H1 (cell line): ENCODE results near the gene FRS2. TPM values are rescaled to one million over a fixed set of nuclear protein-coding genes. Genes with fewer than 3 reads are reported as not detected.

Experiments
- CTCF ChIA-PET: fragments of 300-600 bp; sonication (Branson Sonifier 250); formaldehyde crosslinking; loops from one replicate; lab custom pipeline; 2021; ENCODE audit not compliant: partially characterized antibody; lab: Charles Lee
- POLR2A ChIA-PET: fragments of 300-600 bp; sonication (Branson Sonifier 250); formaldehyde crosslinking; loops from one replicate; lab custom pipeline; 2021; ENCODE audit warnings: inconsistent platforms; ENCODE audit not compliant: partially characterized antibody; lab: Charles Lee
- DNase-seq, 2 experiments: peaks; one replicate each; pipeline versions ENCODE4 v3.0.0 to v3.0.0-alpha.2; 2010 to 2022; ENCODE audit warnings: low spot score in 2 of 2, low read depth in 1 of 2, mixed read lengths in 1 of 2
- FAIRE-seq: peaks from 2 replicates; lab custom pipeline; 2011; peaks lifted over from hg19 to GRCh38; lab: Jason Lieb, UNC
- H2AFZ ChIP-seq: 2 replicates; pipeline ENCODE4 v1.8.1; 2012; ENCODE audit warnings: low read length, inconsistent platforms
- H2AK5ac ChIP-seq: 2 replicates; pipeline ENCODE4 v1.6.1; 2013; ENCODE audit warnings: low read depth, low read length
- H2BK120ac ChIP-seq: replicated peaks from 2 replicates; pipeline ENCODE3; 2013; ENCODE audit warnings: low read depth, low read length, inconsistent platforms
- H2BK12ac ChIP-seq: 2 replicates; pipeline ENCODE4 v1.6.1; 2013; ENCODE audit warnings: low read depth, low read length
- H2BK15ac ChIP-seq: 2 replicates; pipeline ENCODE4 v1.6.1; 2013; ENCODE audit warnings: low read length
- H2BK20ac ChIP-seq: 2 replicates; pipeline ENCODE4 v1.6.1; 2013; ENCODE audit warnings: low read length
- H2BK5ac ChIP-seq: 2 replicates; pipeline ENCODE4 v1.6.1; 2013; ENCODE audit warnings: low read depth, low read length
- H3K14ac ChIP-seq: 2 replicates; pipeline ENCODE4 v1.6.1; 2013; ENCODE audit warnings: inconsistent platforms; ENCODE audit not compliant: insufficient read length
- H3K18ac ChIP-seq: 2 replicates; pipeline ENCODE4 v1.6.1; 2013; ENCODE audit warnings: low read length; ENCODE audit errors: extremely low read depth
- H3K23ac ChIP-seq: 2 replicates; pipeline ENCODE4 v1.6.1; 2013; ENCODE audit warnings: inconsistent platforms; ENCODE audit not compliant: insufficient read length
- H3K23me2 ChIP-seq: 2 replicates; pipeline ENCODE4 v1.6.1; 2013; ENCODE audit warnings: low read depth, low read length
- H3K27ac ChIP-seq: 2 replicates; pipeline ENCODE4 v1.6.1; 2011; ENCODE audit warnings: low read depth, low read length, inconsistent platforms
- H3K27me3 ChIP-seq, 4 experiments: replicated peaks in 1 of 4; 1 replicate in 1 of 4; 2 replicates in 3 of 4; pipeline versions ENCODE4 v1.6.1 to v1.8.1; 2011 to 2013; ENCODE audit warnings: low read length in 3 of 4, mild to moderate bottlenecking in 3 of 4, inconsistent platforms in 2 of 4, mixed read lengths in 2 of 4, moderate library complexity in 1 of 4; ENCODE audit not compliant: control insufficient read depth in 3 of 4, insufficient read depth in 3 of 4; ENCODE audit errors: extremely low read depth in 1 of 4
- H3K36me3 ChIP-seq, 4 experiments: 2 replicates each; pipeline versions ENCODE4 v1.6.1 to v1.8.1; 2011 to 2013; ENCODE audit warnings: mild to moderate bottlenecking in 4 of 4, low read length in 3 of 4, moderate library complexity in 2 of 4, control low read depth in 1 of 4, inconsistent platforms in 1 of 4; ENCODE audit not compliant: insufficient read depth in 4 of 4, control insufficient read depth in 2 of 4
- H3K4ac ChIP-seq: replicated peaks from 2 replicates; pipeline ENCODE3; 2013; ENCODE audit warnings: low read length, low read depth, mixed read lengths, inconsistent platforms; ENCODE audit not compliant: insufficient read length
- H3K4me1 ChIP-seq, 4 experiments: replicated peaks in 1 of 4; 1 replicate in 1 of 4; 2 replicates in 3 of 4; pipeline versions ENCODE4 v1.6.1 to v1.8.1; 2011 to 2013; ENCODE audit warnings: low read length in 3 of 4, inconsistent platforms in 2 of 4, mixed read lengths in 1 of 4; ENCODE audit not compliant: insufficient read depth in 4 of 4, control insufficient read depth in 3 of 4
- H3K4me2 ChIP-seq, 2 experiments: 2 replicates each; pipeline versions ENCODE4 v1.6.1 to v1.8.1; 2011 to 2013; ENCODE audit warnings: low read depth in 2 of 2, low read length in 2 of 2, control low read depth in 1 of 2, inconsistent platforms in 1 of 2, mild to moderate bottlenecking in 1 of 2; ENCODE audit not compliant: insufficient read depth in 1 of 2
- H3K4me3 ChIP-seq, 4 experiments: fragments of 200-600, 300-600 bp in 1 of 4; sonication (generic), shearing (Covaris generic), sonication (Bioruptor Twin) in 1 of 4; 2 replicates each; pipeline versions ENCODE4 v1.5.1 to v1.8.1; 2011 to 2016; ENCODE audit warnings: low read length in 4 of 4, low read depth in 3 of 4, control low read depth in 2 of 4, inconsistent platforms in 2 of 4, mild to moderate bottlenecking in 2 of 4, mixed read lengths in 1 of 4, moderate library complexity in 1 of 4; ENCODE audit not compliant: insufficient read depth in 2 of 4; ENCODE audit errors: extremely low read depth in 1 of 4
- H3K56ac ChIP-seq: replicated peaks from 2 replicates; pipeline ENCODE3; 2013; ENCODE audit warnings: low read depth, mild to moderate bottlenecking, mixed read lengths, low read length, inconsistent platforms; ENCODE audit not compliant: insufficient read length
- H3K79me1 ChIP-seq: 2 replicates; pipeline ENCODE4 v1.6.1; 2013; ENCODE audit warnings: low read depth, low read length, control low read depth
- H3K79me2 ChIP-seq, 2 experiments: 2 replicates each; pipeline versions ENCODE4 v1.6.1 to v1.8.1; 2012 to 2013; ENCODE audit warnings: low read length in 2 of 2, mild to moderate bottlenecking in 2 of 2, inconsistent platforms in 1 of 2; ENCODE audit not compliant: insufficient read depth in 2 of 2, control insufficient read depth in 1 of 2
- H3K9ac ChIP-seq, 4 experiments: replicated peaks in 1 of 4; 1 replicate in 1 of 4; 2 replicates in 3 of 4; pipeline versions ENCODE4 v1.6.1 to v1.8.1; 2011 to 2013; ENCODE audit warnings: low read depth in 3 of 4, low read length in 3 of 4, control low read depth in 2 of 4, mild to moderate bottlenecking in 2 of 4, moderate library complexity in 2 of 4, inconsistent platforms in 1 of 4; ENCODE audit errors: extremely low read depth in 1 of 4
- H3K9me3 ChIP-seq, 2 experiments: 2 replicates each; pipeline versions ENCODE4 v1.6.1 to v1.8.1; 2012 to 2013; ENCODE audit warnings: mild to moderate bottlenecking in 2 of 2, moderate library complexity in 2 of 2, control low read depth in 1 of 2, inconsistent platforms in 1 of 2, low read depth in 1 of 2, low read length in 1 of 2, mixed read lengths in 1 of 2; ENCODE audit not compliant: insufficient read depth in 2 of 2
- H4K20me1 ChIP-seq, 2 experiments: replicated peaks in 1 of 2; 2 replicates each; pipeline versions ENCODE3 to v1.8.1; 2011 to 2013; ENCODE audit warnings: inconsistent platforms in 2 of 2, low read length in 2 of 2, mild to moderate bottlenecking in 1 of 2; ENCODE audit not compliant: insufficient read depth in 2 of 2, control insufficient read depth in 1 of 2
- H4K5ac ChIP-seq: 2 replicates; pipeline ENCODE4 v1.6.1; 2013; ENCODE audit warnings: low read length, low read depth, mixed read lengths, inconsistent platforms; ENCODE audit not compliant: insufficient read length
- H4K8ac ChIP-seq: 2 replicates; pipeline ENCODE4 v1.8.0; 2013; ENCODE audit warnings: mild to moderate bottlenecking, moderate library complexity, low read length, inconsistent platforms; ENCODE audit not compliant: insufficient read depth; ENCODE audit errors: extremely low read depth
- H4K91ac ChIP-seq: replicated peaks from 2 replicates; pipeline ENCODE3; 2013; ENCODE audit warnings: low read length, mixed read lengths, inconsistent platforms; ENCODE audit not compliant: insufficient read length
- CREB1 ChIP-seq: IDR thresholded peaks from 2 replicates; pipeline ENCODE4 v1.6.1; 2012; ENCODE audit warnings: inconsistent platforms
- EZH2 ChIP-seq: fragments of 200-600 bp; sonication (generic); IDR thresholded peaks from 2 replicates; pipeline ENCODE4 v1.7.1; 2012; ENCODE audit warnings: low read depth, mild to moderate bottlenecking, moderate library complexity, low read length, inconsistent platforms; ENCODE audit not compliant: severe bottlenecking
- FOSL1 ChIP-seq: IDR thresholded peaks from 2 replicates; pipeline ENCODE4 v1.6.1; 2011; ENCODE audit warnings: mild to moderate bottlenecking, low read depth, low read length, moderate library complexity; ENCODE audit not compliant: insufficient read depth
- GTF2F1 ChIP-seq: IDR thresholded peaks from 2 replicates; pipeline ENCODE4 v1.6.1; 2012; ENCODE audit warnings: low read depth, low read length, improper control_type of control experiment, borderline replicate concordance
- HDAC6 ChIP-seq: IDR thresholded peaks from one replicate; pipeline ENCODE4 v1.7.1; 2012; ENCODE audit warnings: low read depth, mild to moderate bottlenecking, inconsistent platforms, low read length, moderate library complexity
- JUN ChIP-seq: IDR thresholded peaks from 2 replicates; pipeline ENCODE4 v1.6.1; 2011; ENCODE audit warnings: low read depth, mild to moderate bottlenecking, improper control_type of control experiment, low read length
- KDM5A ChIP-seq: fragments of 200-600 bp; IDR thresholded peaks from 2 replicates; pipeline ENCODE4 v1.7.1; 2012; ENCODE audit warnings: mild to moderate bottlenecking, low read length, inconsistent platforms, mixed read lengths
- POLR2AphosphoS5 ChIP-seq: IDR thresholded peaks from 2 replicates; pipeline ENCODE4 v1.6.1; 2011; ENCODE audit warnings: low read depth, low read length
- RFX5 ChIP-seq: IDR thresholded peaks from 2 replicates; pipeline ENCODE4 v1.6.1; 2011; ENCODE audit warnings: low read depth, low read length, improper control_type of control experiment, borderline replicate concordance
- SUZ12 ChIP-seq: fragments of 200-600 bp; sonication (generic); IDR thresholded peaks from 2 replicates; pipeline ENCODE4 v1.6.1; 2012; ENCODE audit warnings: mild to moderate bottlenecking, inconsistent platforms, low read length, moderate library complexity, mixed read lengths
- WGBS, 2 experiments: shearing (Covaris generic) in 1 of 2; methylation state at CpG; one replicate each; pipeline versions ENCODE4 v1.1.6 to v1.1.7; 2013 to 2015; ENCODE audit warnings: low lambda C conversion rate in 2 of 2, mixed read lengths in 2 of 2, inconsistent platforms in 1 of 2, low coverage in 1 of 2, missing lambda C conversion rate in 1 of 2; ENCODE audit not compliant: insufficient replicate concordance in 2 of 2, insufficient coverage in 1 of 2, insufficient read length in 1 of 2; ENCODE audit errors: extremely low coverage in 1 of 2, missing lambda C conversion rate in 1 of 2; 5-methylcytosine and 5-hydroxymethylcytosine counted together
- polyA plus RNA-seq, 7 experiments: library from polyadenylated mRNA; depleted of rRNA in 3 of 7; stranded (reverse) in 5 of 7; unstranded in 2 of 7; fragments of >200 nt in 5 of 7; fragments of 200-250 nt in 2 of 7; gene quantifications; 1 replicate in 5 of 7; 2 replicates in 1 of 7; 4 replicates in 1 of 7; pipeline versions ENCODE4 v1.2.1 to v1.2.3, GENCODE V29; 2011 to 2013; ENCODE audit warnings: missing spikeins in 2 of 7, mixed read lengths in 2 of 7
- total RNA-seq: library from RNA; stranded (reverse); fragmentation: NEBNext Ultra II Directional; extraction: Animal tissue kit (Norgen Biotek cat#: 25700); gene quantifications from 2 replicates; pipeline ENCODE4 v1.2.1, GENCODE V29; 2021
- TF ChIP-seq, protein P1 (sequence below), 3 experiments: IDR thresholded peaks; 1 replicate in 2 of 3; 2 replicates in 1 of 3; pipeline versions ENCODE4 v1.5.1 to v1.6.1; 2011; ENCODE audit warnings: low read length in 3 of 3, mild to moderate bottlenecking in 3 of 3, inconsistent platforms in 2 of 3, low read depth in 1 of 3, moderate library complexity in 1 of 3; ENCODE audit not compliant: insufficient read depth in 1 of 3; ENCODE audit errors: control extremely low read depth in 1 of 3

Gene FRS2
- total and polyA plus RNA-seq, 2 of the 8 experiments (the other 6 are each of a cell fraction or from before 2014, with no cell fraction given) = 10.3 to 35.8 TPM

DNA sequence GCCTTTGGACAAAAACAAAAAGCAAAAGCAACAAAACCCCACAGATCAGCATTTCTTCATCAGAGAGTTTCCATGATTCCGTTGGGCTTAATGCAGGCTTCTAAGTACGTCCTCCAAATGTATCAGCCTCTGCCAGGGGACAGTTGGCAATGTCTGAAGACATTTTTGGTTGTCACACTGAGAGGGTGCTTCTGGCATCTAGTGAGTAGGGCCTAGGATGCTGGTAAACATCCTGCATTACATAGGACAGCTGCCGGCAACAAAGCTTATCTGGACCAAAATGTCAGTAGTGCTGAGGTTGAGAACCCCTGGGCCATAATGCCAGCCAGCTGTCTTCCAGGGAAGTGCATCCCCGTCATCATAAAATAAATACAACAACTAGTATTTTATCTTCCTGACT, 149.9 kb downstream of the FRS2 start:
- H3K18ac ChIP-seq = no peak overlapping the region
- H3K14ac ChIP-seq = no peak overlapping the region
- H3K36me3 ChIP-seq = no peaks in the 10 kb centered on the region
- H3K4ac ChIP-seq = no peak overlapping the region
- FAIRE-seq = no peak
- H2AFZ ChIP-seq = no peak overlapping the region
- WGBS, 2 experiments = 94% methylated on average over 4 of the region's 4 CpGs; no CpG with 5 or more reads in 1 of the 2 experiments
- H3K9ac ChIP-seq = no peak overlapping the region
- H2AK5ac ChIP-seq = no peak overlapping the region
- H3K27ac ChIP-seq = no peak overlapping the region
- no peak overlapping the region for H2BK5ac ChIP-seq
- ChIA-PET POLR2A (no interaction called here), CTCF (interaction anchor here (2.9 to 7.1 kb wide), 2 partner anchors 10 to 19 kb away, joined by 16 to 67 read pairs; no protein-coding TSS in a partner anchor)
- no peak overlapping the region for H3K23ac ChIP-seq
- no peak overlapping the region for H4K91ac ChIP-seq
- H3K79me2 ChIP-seq = no peaks in the 10 kb centered on the region
- H2BK15ac ChIP-seq = no peak overlapping the region
- no peak overlapping the region for H2BK120ac ChIP-seq
- H3K23me2 ChIP-seq = no peaks in the 10 kb centered on the region
- H3K4me2 ChIP-seq = no peak overlapping the region
- no peak overlapping the region for H2BK12ac ChIP-seq
- H3K9me3 ChIP-seq = no peaks in the 10 kb centered on the region
- H2BK20ac ChIP-seq = no peak overlapping the region
- no peaks in the 10 kb centered on the region; a peak in 1 of 7 replicates for H3K27me3 ChIP-seq
- H4K8ac ChIP-seq = no peak overlapping the region
- H3K56ac ChIP-seq = no peak overlapping the region
- H4K5ac ChIP-seq = no peak overlapping the region
- DNase-seq = no peak
- H3K4me1 ChIP-seq = no peaks in the 10 kb centered on the region
- no peaks in the 10 kb centered on the region for H3K79me1 ChIP-seq
- no peak overlapping the region for H3K4me3 ChIP-seq
- no peaks in the 10 kb centered on the region for H4K20me1 ChIP-seq
- TF ChIP-seq RFX5 = no peak
- TF ChIP-seq EZH2 = no peak
- TF ChIP-seq, protein P1, sequence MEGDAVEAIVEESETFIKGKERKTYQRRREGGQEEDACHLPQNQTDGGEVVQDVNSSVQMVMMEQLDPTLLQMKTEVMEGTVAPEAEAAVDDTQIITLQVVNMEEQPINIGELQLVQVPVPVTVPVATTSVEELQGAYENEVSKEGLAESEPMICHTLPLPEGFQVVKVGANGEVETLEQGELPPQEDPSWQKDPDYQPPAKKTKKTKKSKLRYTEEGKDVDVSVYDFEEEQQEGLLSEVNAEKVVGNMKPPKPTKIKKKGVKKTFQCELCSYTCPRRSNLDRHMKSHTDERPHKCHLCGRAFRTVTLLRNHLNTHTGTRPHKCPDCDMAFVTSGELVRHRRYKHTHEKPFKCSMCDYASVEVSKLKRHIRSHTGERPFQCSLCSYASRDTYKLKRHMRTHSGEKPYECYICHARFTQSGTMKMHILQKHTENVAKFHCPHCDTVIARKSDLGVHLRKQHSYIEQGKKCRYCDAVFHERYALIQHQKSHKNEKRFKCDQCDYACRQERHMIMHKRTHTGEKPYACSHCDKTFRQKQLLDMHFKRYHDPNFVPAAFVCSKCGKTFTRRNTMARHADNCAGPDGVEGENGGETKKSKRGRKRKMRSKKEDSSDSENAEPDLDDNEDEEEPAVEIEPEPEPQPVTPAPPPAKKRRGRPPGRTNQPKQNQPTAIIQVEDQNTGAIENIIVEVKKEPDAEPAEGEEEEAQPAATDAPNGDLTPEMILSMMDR (IDR thresholded peaks at IDR 0.05; ENCODE audit: control extremely low read depth in 1 of 3, insufficient read depth in 1 of 3, low read depth in 1 of 3, low read length in 3 of 3) = no peak
- no peak for TF ChIP-seq KDM5A
- no peak for TF ChIP-seq POLR2AphosphoS5
- no peak for TF ChIP-seq FOSL1
- TF ChIP-seq CREB1 = no peak
- TF ChIP-seq GTF2F1 = no peak
- TF ChIP-seq SUZ12 = no peak
- TF ChIP-seq JUN = no peak
- no peak for TF ChIP-seq HDAC6
